Measurements from ENCODE around the gene GKN2.

GKN2 gene

GRCh38 chr2:68974946-68975665 lies 22.4 kb upstream of the GKN2 start (continued):
- TF ChIP-seq, protein P1, sequence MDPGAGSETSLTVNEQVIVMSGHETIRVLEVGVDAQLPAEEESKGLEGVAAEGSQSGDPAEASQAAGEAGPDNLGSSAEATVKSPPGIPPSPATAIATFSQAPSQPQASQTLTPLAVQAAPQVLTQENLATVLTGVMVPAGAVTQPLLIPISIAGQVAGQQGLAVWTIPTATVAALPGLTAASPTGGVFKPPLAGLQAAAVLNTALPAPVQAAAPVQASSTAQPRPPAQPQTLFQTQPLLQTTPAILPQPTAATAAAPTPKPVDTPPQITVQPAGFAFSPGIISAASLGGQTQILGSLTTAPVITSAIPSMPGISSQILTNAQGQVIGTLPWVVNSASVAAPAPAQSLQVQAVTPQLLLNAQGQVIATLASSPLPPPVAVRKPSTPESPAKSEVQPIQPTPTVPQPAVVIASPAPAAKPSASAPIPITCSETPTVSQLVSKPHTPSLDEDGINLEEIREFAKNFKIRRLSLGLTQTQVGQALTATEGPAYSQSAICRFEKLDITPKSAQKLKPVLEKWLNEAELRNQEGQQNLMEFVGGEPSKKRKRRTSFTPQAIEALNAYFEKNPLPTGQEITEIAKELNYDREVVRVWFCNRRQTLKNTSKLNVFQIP (CRISPR knock-in tag; IDR thresholded peaks at IDR 0.05; ENCODE audit: borderline replicate concordance, low read depth) = no peak
- TF ChIP-seq TOX (CRISPR knock-in tag; IDR thresholded peaks at IDR 0.05; ENCODE audit: borderline replicate concordance) (no peak), ZFP30 (CRISPR knock-in tag; IDR thresholded peaks at IDR 0.05) (no peak), ZNF70 (CRISPR knock-in tag; IDR thresholded peaks at IDR 0.05) (no peak), TCF4 (CRISPR knock-in tag; IDR thresholded peaks at IDR 0.05; ENCODE audit: borderline replicate concordance) (no peak), ZFP3 (CRISPR knock-in tag; IDR thresholded peaks at IDR 0.05) (no peak), ARNTL (CRISPR knock-in tag; IDR thresholded peaks at IDR 0.05; ENCODE audit: borderline replicate concordance, low read depth) (no peak), PPARA (CRISPR knock-in tag; IDR thresholded peaks at IDR 0.05; ENCODE audit: borderline replicate concordance) (no peak)

DNA sequence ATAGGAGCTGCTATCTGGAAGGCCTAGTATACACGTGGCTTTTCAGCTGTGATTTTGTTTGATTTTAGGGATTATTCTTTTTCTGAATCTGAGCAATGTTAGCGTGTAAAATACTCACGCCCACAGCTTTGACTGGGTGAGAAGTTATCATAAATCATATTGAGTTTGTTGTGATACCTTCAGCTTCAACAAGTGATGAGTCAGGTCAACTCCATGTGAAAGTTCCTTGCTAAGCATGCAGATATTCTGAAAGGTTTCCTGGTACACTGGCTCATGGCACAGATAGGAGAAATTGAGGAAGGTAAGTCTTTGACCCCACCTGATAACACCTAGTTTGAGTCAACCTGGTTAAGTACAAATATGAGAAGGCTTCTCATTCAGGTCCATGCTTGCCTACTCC lies 21.6 kb upstream of the GKN2 start, which contains the start of gene GKN1:
Gene GKN1 (plus strand): TSS at position 386 of the 400 bp plus-strand sequence. CDS start 42 bp downstream, outside the sequence.
- no peak for ATAC-seq
- TF ChIP-seq SNAI2 (CRISPR knock-in tag; IDR thresholded peaks at IDR 0.05) (no peak), ZFP30 (CRISPR knock-in tag; IDR thresholded peaks at IDR 0.05) (no peak), ARNTL (CRISPR knock-in tag; IDR thresholded peaks at IDR 0.05; ENCODE audit: borderline replicate concordance, low read depth) (no peak), RARB (CRISPR knock-in tag; IDR thresholded peaks at IDR 0.05) (no peak), OSR1 (CRISPR knock-in tag; IDR thresholded peaks at IDR 0.05) (no peak), ESRRG (CRISPR knock-in tag; IDR thresholded peaks at IDR 0.05) (no peak)

DNA sequence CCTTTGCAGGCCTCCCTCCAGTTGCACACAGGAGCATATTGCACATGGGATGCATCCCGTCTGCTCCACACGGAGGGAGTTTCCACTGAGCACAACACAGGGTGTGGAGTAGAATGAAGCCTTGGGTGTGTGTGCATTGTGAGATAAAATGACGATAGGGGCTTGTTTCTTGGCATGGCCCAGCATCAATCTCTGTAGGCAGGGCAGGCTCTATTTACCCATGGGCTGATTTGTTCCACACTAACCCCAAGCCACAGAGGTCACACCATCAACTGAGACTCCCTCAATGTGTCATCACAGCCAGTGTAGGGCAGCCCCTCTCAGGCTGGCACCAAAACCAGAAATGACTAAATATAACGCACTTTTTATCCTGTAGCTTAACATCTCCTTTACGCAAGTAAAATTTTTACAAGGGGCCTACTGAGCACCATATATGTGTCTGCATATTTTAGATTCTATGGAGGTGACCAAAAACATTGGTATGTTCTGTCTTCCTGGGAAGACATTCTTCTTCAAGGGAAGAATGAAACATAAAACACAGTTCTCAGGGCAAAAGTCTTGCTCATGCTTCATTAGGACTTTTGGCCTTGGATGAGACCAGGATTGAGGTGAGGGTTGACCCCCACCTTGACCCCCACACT lies 19.0 kb upstream of the GKN2 start:
- peak; percentile 96 for ATAC-seq

GRCh38 chr2:68970566-68971265 lies 18.0 kb upstream of the GKN2 start:
- TF ChIP-seq ARNTL (CRISPR knock-in tag; IDR thresholded peaks at IDR 0.05; ENCODE audit: borderline replicate concordance, low read depth) (no peak), CREB5 (CRISPR knock-in tag; IDR thresholded peaks at IDR 0.05; ENCODE audit: low read depth) (no peak), ZC3H10 (CRISPR knock-in tag; IDR thresholded peaks at IDR 0.05) (no peak), ZNF565 (CRISPR knock-in tag; conservative IDR thresholded peaks at IDR 0.05; ENCODE audit: low read depth) (no peak), PPARA (CRISPR knock-in tag; IDR thresholded peaks at IDR 0.05; ENCODE audit: borderline replicate concordance) (no peak), BACH2 (CRISPR knock-in tag; IDR thresholded peaks at IDR 0.05; ENCODE audit: borderline replicate concordance) (no peak), ESRRG (CRISPR knock-in tag; IDR thresholded peaks at IDR 0.05) (no peak), GLIS3 (CRISPR knock-in tag; IDR thresholded peaks at IDR 0.05) (no peak), CSRNP3 (CRISPR knock-in tag; IDR thresholded peaks at IDR 0.05) (no peak), ZNF8 (CRISPR knock-in tag; IDR thresholded peaks at IDR 0.05) (no peak), OSR1 (CRISPR knock-in tag; IDR thresholded peaks at IDR 0.05) (no peak), ZFP3 (CRISPR knock-in tag; IDR thresholded peaks at IDR 0.05) (no peak), ZFP30 (CRISPR knock-in tag; IDR thresholded peaks at IDR 0.05) (no peak)
- TF ChIP-seq, protein P1 (CRISPR knock-in tag; IDR thresholded peaks at IDR 0.05; ENCODE audit: borderline replicate concordance, low read depth) = no peak
- no peak for ATAC-seq

More for the DNA sequence above, 19.0 kb upstream of the GKN2 start:
- TF ChIP-seq GLIS3 (CRISPR knock-in tag; IDR thresholded peaks at IDR 0.05) (no peak), BACH2 (CRISPR knock-in tag; IDR thresholded peaks at IDR 0.05; ENCODE audit: borderline replicate concordance) (no peak), CSDC2 (CRISPR knock-in tag; IDR thresholded peaks at IDR 0.05) (no peak), ISL1 (CRISPR knock-in tag; IDR thresholded peaks at IDR 0.05) (no peak), ESRRG (CRISPR knock-in tag; IDR thresholded peaks at IDR 0.05) (no peak), TOX (CRISPR knock-in tag; IDR thresholded peaks at IDR 0.05; ENCODE audit: borderline replicate concordance) (no peak), ZFP30 (CRISPR knock-in tag; IDR thresholded peaks at IDR 0.05) (no peak), OSR1 (CRISPR knock-in tag; IDR thresholded peaks at IDR 0.05) (no peak), ZNF8 (CRISPR knock-in tag; IDR thresholded peaks at IDR 0.05) (no peak)

Measured in SK-N-SH treated with all-trans-retinoic acid at 6 μM for 48 hours (cell line).